Testis (tissue), 2 donors: ENCODE data around the gene CHML.

Source experiments
- CTCF ChIP-seq, 3 experiments: fragments of 450-650 bp in 2 of 3; fragments of 200-600 bp in 1 of 3; sonication (generic) in 1 of 3; IDR thresholded peaks; one replicate each; pipeline ENCODE4 v1.5.1; 2016 to 2019; ENCODE audit warnings: antibody characterized with exemption in 3 of 3, mild to moderate bottlenecking in 2 of 3, moderate library complexity in 1 of 3
- POLR2A ChIP-seq: fragments of 450-650 bp; IDR thresholded peaks from one replicate; pipeline ENCODE4 v1.6.1; 2017; ENCODE audit warnings: antibody characterized with exemption, mild to moderate bottlenecking, moderate library complexity

- TF ChIP-seq CTCF (IDR thresholded peaks at IDR 0.05) (no peak), POLR2A (no peak)
These were observed 39.2 kb upstream of the CHML start for GRCh38 chr1:241679404-241679803.
